Measurements from ENCODE around the gene FER.

The FER gene

GRCh38 chr5:109223531-109223930 is 475.8 kb downstream of the FER start:
- Histone ChIP-seq H3K27ac (replicated peaks) (no peak overlapping the region), H3K4me3 (replicated peaks; ENCODE audit: insufficient read depth, low read length) (no peak overlapping the region), H3K27me3 (ENCODE audit: insufficient read depth, poor library complexity, severe bottlenecking) (no peaks in the 10 kb centered on the region)
- DNase-seq (ENCODE audit: low read depth in 1 of 2, low spot score in 1 of 2), result no peak
- TF ChIP-seq CTCF (IDR thresholded peaks at IDR 0.05; ENCODE audit: insufficient read depth, low read length) (no peak), SPI1 (IDR thresholded peaks at IDR 0.05; ENCODE audit: borderline replicate concordance, low read depth) (no peak)
- TF ChIP-seq, protein P1, sequence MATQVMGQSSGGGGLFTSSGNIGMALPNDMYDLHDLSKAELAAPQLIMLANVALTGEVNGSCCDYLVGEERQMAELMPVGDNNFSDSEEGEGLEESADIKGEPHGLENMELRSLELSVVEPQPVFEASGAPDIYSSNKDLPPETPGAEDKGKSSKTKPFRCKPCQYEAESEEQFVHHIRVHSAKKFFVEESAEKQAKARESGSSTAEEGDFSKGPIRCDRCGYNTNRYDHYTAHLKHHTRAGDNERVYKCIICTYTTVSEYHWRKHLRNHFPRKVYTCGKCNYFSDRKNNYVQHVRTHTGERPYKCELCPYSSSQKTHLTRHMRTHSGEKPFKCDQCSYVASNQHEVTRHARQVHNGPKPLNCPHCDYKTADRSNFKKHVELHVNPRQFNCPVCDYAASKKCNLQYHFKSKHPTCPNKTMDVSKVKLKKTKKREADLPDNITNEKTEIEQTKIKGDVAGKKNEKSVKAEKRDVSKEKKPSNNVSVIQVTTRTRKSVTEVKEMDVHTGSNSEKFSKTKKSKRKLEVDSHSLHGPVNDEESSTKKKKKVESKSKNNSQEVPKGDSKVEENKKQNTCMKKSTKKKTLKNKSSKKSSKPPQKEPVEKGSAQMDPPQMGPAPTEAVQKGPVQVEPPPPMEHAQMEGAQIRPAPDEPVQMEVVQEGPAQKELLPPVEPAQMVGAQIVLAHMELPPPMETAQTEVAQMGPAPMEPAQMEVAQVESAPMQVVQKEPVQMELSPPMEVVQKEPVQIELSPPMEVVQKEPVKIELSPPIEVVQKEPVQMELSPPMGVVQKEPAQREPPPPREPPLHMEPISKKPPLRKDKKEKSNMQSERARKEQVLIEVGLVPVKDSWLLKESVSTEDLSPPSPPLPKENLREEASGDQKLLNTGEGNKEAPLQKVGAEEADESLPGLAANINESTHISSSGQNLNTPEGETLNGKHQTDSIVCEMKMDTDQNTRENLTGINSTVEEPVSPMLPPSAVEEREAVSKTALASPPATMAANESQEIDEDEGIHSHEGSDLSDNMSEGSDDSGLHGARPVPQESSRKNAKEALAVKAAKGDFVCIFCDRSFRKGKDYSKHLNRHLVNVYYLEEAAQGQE (IDR thresholded peaks at IDR 0.05; ENCODE audit: insufficient replicate concordance, low read depth), result no peak

- no peak overlapping the region for H3K4me3 ChIP-seq (replicated peaks; ENCODE audit: insufficient read depth, low read length)
- TF ChIP-seq GABPA (IDR thresholded peaks at IDR 0.05; ENCODE audit: low read depth) (no peak), POLR2AphosphoS5 (IDR thresholded peaks at IDR 0.05; ENCODE audit: low read depth) (no peak), CTCF (IDR thresholded peaks at IDR 0.05; ENCODE audit: insufficient read depth, low read length) (no peak), SPI1 (IDR thresholded peaks at IDR 0.05; ENCODE audit: borderline replicate concordance, low read depth) (no peak)
- TF ChIP-seq, protein P1 (IDR thresholded peaks at IDR 0.05; ENCODE audit: insufficient replicate concordance, low read depth), result no peak
- no peak for DNase-seq (ENCODE audit: low read depth in 1 of 2, low spot score in 1 of 2)
- no peak overlapping the region for H3K27ac ChIP-seq (replicated peaks)
- H3K27me3 ChIP-seq (ENCODE audit: insufficient read depth, poor library complexity, severe bottlenecking), result no peaks in the 10 kb centered on the region
Measured at GRCh38 chr5:109224276-109224882, 476.7 kb downstream of the FER start.

- Histone ChIP-seq H3K4me3 (replicated peaks; ENCODE audit: insufficient read depth, low read length) (no peak overlapping the region), H3K27me3 (ENCODE audit: insufficient read depth, poor library complexity, severe bottlenecking) (no peaks in the 10 kb centered on the region), H3K27ac (replicated peaks) (no peak overlapping the region)
- DNase-seq (ENCODE audit: low read depth in 1 of 2, low spot score in 1 of 2), result no peak
- no peak for TF ChIP-seq GABPA (IDR thresholded peaks at IDR 0.05; ENCODE audit: low read depth)
- TF ChIP-seq POLR2AphosphoS5 (IDR thresholded peaks at IDR 0.05; ENCODE audit: low read depth), result no peak
- no peak for TF ChIP-seq CTCF (IDR thresholded peaks at IDR 0.05; ENCODE audit: insufficient read depth, low read length)
- TF ChIP-seq, protein P1 (IDR thresholded peaks at IDR 0.05; ENCODE audit: insufficient replicate concordance, low read depth), result no peak
- TF ChIP-seq SPI1 (IDR thresholded peaks at IDR 0.05; ENCODE audit: borderline replicate concordance, low read depth), result no peak
Measured at GRCh38 chr5:109225716-109226625, 478.3 kb downstream of the FER start.

Measured in HL-60 (cell line).